Heart right ventricle (tissue), 16 donors: ENCODE data around the gene TMEM132D. TPM values are rescaled to one million over a fixed set of nuclear protein-coding genes. Genes with fewer than 3 reads are reported as not detected.

Source experiments
- ATAC-seq, 8 donors: fragments of 200-7000 bp; cut with Tn5 transposase; one replicate each; pipeline ENCODE4 v1.9.1; 2020; ENCODE audit warnings: mild to moderate bottlenecking in 8 of 8, moderate library complexity in 8 of 8, moderate number of reproducible peaks in 1 of 8
- DNase-seq, 2 donors: peaks; one replicate each; pipeline ENCODE4 v3.0.0-alpha.2; 2020
- H3K27ac ChIP-seq, 10 donors: fragments of 200-600 bp; sonication (generic) in 2 of 10; one replicate each; pipeline versions ENCODE4 v1.5.0 to v1.8.0; 2020 to 2022; ENCODE audit warnings: mild to moderate bottlenecking in 3 of 10
- H3K27me3 ChIP-seq, 7 donors: fragments of 200-600 bp; one replicate each; pipeline ENCODE4 v1.8.0; 2021 to 2022; ENCODE audit warnings: mild to moderate bottlenecking in 2 of 7
- H3K36me3 ChIP-seq, 9 donors: fragments of 200-600 bp; sonication (generic) in 1 of 9; one replicate each; pipeline versions ENCODE4 v1.5.0 to v1.8.0; 2020 to 2022; ENCODE audit warnings: mild to moderate bottlenecking in 2 of 9
- H3K4me1 ChIP-seq, 9 donors: fragments of 200-600 bp; sonication (generic) in 1 of 9; one replicate each; pipeline versions ENCODE4 v1.5.0 to v1.8.0; 2020 to 2022; ENCODE audit warnings: mild to moderate bottlenecking in 4 of 9
- H3K4me3 ChIP-seq, 10 donors: fragments of 200-600 bp; sonication (generic) in 2 of 10; one replicate each; pipeline versions ENCODE4 v1.5.0 to v1.8.0; 2020 to 2022; ENCODE audit warnings: mild to moderate bottlenecking in 7 of 10, moderate library complexity in 2 of 10
- H3K9me3 ChIP-seq, 11 donors: fragments of 200-600 bp in 10 of 11; sonication (generic) in 2 of 11; one replicate each; pipeline versions ENCODE4 v1.5.0 to v1.8.0; 2013 to 2022; ENCODE audit warnings: mild to moderate bottlenecking in 2 of 11, control low read depth in 1 of 11, moderate library complexity in 1 of 11
- CTCF ChIP-seq, 9 donors: fragments of 200-600 bp; sonication (generic) in 2 of 9; IDR thresholded peaks; one replicate each; pipeline versions ENCODE4 v1.5.0 to v1.8.0; 2021 to 2022; ENCODE audit warnings: antibody characterized with exemption in 9 of 9, mild to moderate bottlenecking in 5 of 9, moderate library complexity in 1 of 9
- WGBS, 2 donors: extraction: QIAGEN DNeasy Blood & Tissue Kit; methylation state at CpG; one replicate each; pipeline ENCODE4 v1.1.7; 2013; ENCODE audit warnings: inconsistent platforms in 1 of 2; 5-methylcytosine and 5-hydroxymethylcytosine counted together
- intact Hi-C, 10 donors: fragments of 100-400 bp; cut with DNase I; formaldehyde crosslinking; loops; one replicate each; pipeline versions ENCODE4 v1.11.1 to v1.14.2; 2022
- polyA plus RNA-seq, 2 donors: library from polyadenylated mRNA; stranded (reverse); fragments of 200-250 nt; gene quantifications; one replicate each; pipeline ENCODE4 v1.2.3, GENCODE V29; 2013
- total RNA-seq, 10 donors: library from RNA; stranded (reverse); fragmentation: NEBNext Ultra II Directional in 3 of 10; extraction: Animal tissue kit (Norgen Biotek cat#: 25700) in 3 of 10; gene quantifications; one replicate each; pipeline versions ENCODE4 v1.2.1 to v1.2.4, GENCODE V29; 2021 to 2023
- donor health status: Arrhythmogenic right ventricular cardiomyopathy.
- donor health status: ischemic (EF 13 %, LVEDD 7.1; RV severe dilation, severe dysfunction).
- donor health status: healthy with polysubstance abuse.
- donor health status: DM: no; HTN: yes; CAD: no.
- donor health status: DM: no; HTN: no; CAD: no.
- donor health status: ischemic (EF 25% LVEDD 6.9; RV normal size, moderate dysfunction).
- donor health status: ischemic (EF 25% LVEDD 5.7; RV mildly dilated, moderate dysfunction).
- donor health status: healthy.
- donor health status: DM: yes; HTN: yes; CAD: no.
- donor health status: Ischemic cardiomyopathy.
- donor health status: ischemic (EF 35%, LVEDD 5.7; RV mildly dilated, moderate dysfunction).
- donor health status: nonischemic (EF 11% LVEDD 7.7; RV severe dilation, severe dysfunction).
- donor health status: DM: yes; HTN: yes; CAD: no.
- donor health status: PGD.
- donor health status: ischemic (EF 29% LVEDD 5.4; RV normal size, mild dysfunction).
- donor health status: nonischemic (EF 23%, LVEDD 6.1; RV moderate dilation, normal function).

The TMEM132D gene
- total and polyA plus RNA-seq, 12 donors = not detected

- TF ChIP-seq CTCF (IDR thresholded peaks at IDR 0.05) = no peak
- ATAC-seq (no peak), DNase-seq (no peak)
- Histone ChIP-seq H3K9me3 (no peaks in the 10 kb centered on the region), H3K4me1 (no peaks in the 10 kb centered on the region), H3K27ac (no peak overlapping the region), H3K36me3 (no peaks in the 10 kb centered on the region), H3K4me3 (no peak overlapping the region), H3K27me3 (no peaks in the 10 kb centered on the region)
- WGBS, 2 donors = 62 to 66% methylated on average over 3 of the region's 3 CpGs
- intact Hi-C loops = no loop called here
Observed at GRCh38 chr12:129527506-129527905, 376.3 kb downstream of the TMEM132D start.

GRCh38 chr12:129523621-129524020 is 380.2 kb downstream of the TMEM132D start:
- no peak overlapping the region for H3K4me3 ChIP-seq

GRCh38 chr12:129520739-129521138 is 383.1 kb downstream of the TMEM132D start:
- Histone ChIP-seq H3K36me3 (no peaks in the 10 kb centered on the region), H3K27ac (no peak overlapping the region), H3K27me3 (no peaks in the 10 kb centered on the region), H3K4me1 (no peaks in the 10 kb centered on the region), H3K4me3 (no peak overlapping the region), H3K9me3 (peaks cover 0 to 24% (median 2%) of the 10 kb centered on the region in 11 donors)
- ATAC-seq (no peak), DNase-seq (no peak)
- intact Hi-C loops = no loop called here
- WGBS, 2 donors = 62 to 87% methylated on average over 1 of the region's 1 CpG
- TF ChIP-seq CTCF (IDR thresholded peaks at IDR 0.05) = no peak

More at GRCh38 chr12:129523621-129524020, 380.2 kb downstream of the TMEM132D start:
- peaks cover 0 to 8% (median 0%) of the 10 kb centered on the region in 11 donors for H3K9me3 ChIP-seq
- no peaks in the 10 kb centered on the region for H3K4me1 ChIP-seq
- no peak overlapping the region for H3K27ac ChIP-seq
- TF ChIP-seq CTCF (IDR thresholded peaks at IDR 0.05) = no peak
- intact Hi-C loops = no loop called here
- no peaks in the 10 kb centered on the region for H3K36me3 ChIP-seq
- ATAC-seq (no peak), DNase-seq (no peak)
- 63 to 66% methylated on average over 2 of the region's 2 CpGs for WGBS, 2 donors
- no peaks in the 10 kb centered on the region for H3K27me3 ChIP-seq

GRCh38 chr12:129503802-129504201 is 400.0 kb downstream of the TMEM132D start:
- Histone ChIP-seq H3K4me3 (no peak overlapping the region), H3K27me3 (no peaks in the 10 kb centered on the region), H3K9me3 (peaks cover 0 to 20% (median 0%) of the 10 kb centered on the region in 11 donors), H3K36me3 (no peaks in the 10 kb centered on the region), H3K4me1 (no peaks in the 10 kb centered on the region), H3K27ac (no peak overlapping the region)
- WGBS, 2 donors = 89 to 91% methylated on average over 1 of the region's 1 CpG
- ATAC-seq = no peak
- DNase-seq = no peak
- intact Hi-C loops = no loop called here
- no peak for TF ChIP-seq CTCF (IDR thresholded peaks at IDR 0.05)
